PC-3 (cell line): ENCODE data around the gene ACER1. TPM values are rescaled to one million over a fixed set of nuclear protein-coding genes. Genes with fewer than 3 reads are reported as not detected.

Experiments used
- ATAC-seq: fragments of 200-7000 bp; cut with Tn5 transposase; 2 replicates; pipeline ENCODE4 v1.9.1; 2020; ENCODE audit warnings: mild to moderate bottlenecking, moderate library complexity
- BruUV-seq: library from RNA; stranded (reverse); fragments of 400-500 nt; replicated peaks from 2 replicates; lab custom pipeline; 2021; lab: Mats Ljungman, UMichigan
- CTCF ChIA-PET: fragments of 300-600 bp; sonication (Branson Sonifier 250); formaldehyde crosslinking; loops from one replicate; lab custom pipeline; 2022; ENCODE audit warnings: antibody characterized with exemption; lab: Charles Lee
- POLR2A ChIA-PET: fragments of 300-600 bp; sonication (Branson Sonifier 250); formaldehyde crosslinking; loops from one replicate; lab custom pipeline; 2022; ENCODE audit warnings: antibody characterized with exemption; ENCODE audit not compliant: unreplicated experiment; lab: Charles Lee
- DNase-seq: peaks from one replicate; pipeline ENCODE4 v3.0.0-alpha.2; 2015
- H2AFZ ChIP-seq: fragments of 300-600 bp; sonication (generic); 2 replicates; pipeline ENCODE4 v1.6.0; 2016; ENCODE audit warnings: antibody characterized with exemption, low read length
- H3F3A ChIP-seq: fragments of 300-600 bp; sonication (generic); one replicate; pipeline ENCODE4 v1.6.0; 2017; ENCODE audit warnings: antibody characterized with exemption, low read length, control low read depth, mild to moderate bottlenecking; ENCODE audit not compliant: unreplicated experiment
- H3K27ac ChIP-seq: fragments of 300-600 bp; sonication (generic); 2 replicates; pipeline ENCODE4 v1.5.1; 2016; ENCODE audit warnings: mild to moderate bottlenecking, low read length
- H3K27me3 ChIP-seq: fragments of 300-600 bp; sonication (generic); 2 replicates; pipeline ENCODE4 v1.6.1; 2016; ENCODE audit warnings: low read length, mixed read lengths
- H3K36me3 ChIP-seq: fragments of 300-600 bp; sonication (generic); 2 replicates; pipeline ENCODE4 v1.6.1; 2016; ENCODE audit warnings: low read depth, mixed run types, low read length, mixed read lengths
- H3K4me1 ChIP-seq: fragments of 300-600 bp; sonication (generic); 2 replicates; pipeline ENCODE4 v1.5.1; 2016; ENCODE audit warnings: low read length; ENCODE audit not compliant: insufficient read depth
- H3K4me2 ChIP-seq: fragments of 300-600 bp; sonication (generic); 2 replicates; pipeline ENCODE4 v1.6.0; 2016; ENCODE audit warnings: low read length
- H3K4me3 ChIP-seq: fragments of 300-600 bp; sonication (generic); 2 replicates; pipeline ENCODE4 v1.5.1; 2016; ENCODE audit warnings: mild to moderate bottlenecking, low read length, mixed read lengths
- H3K79me2 ChIP-seq: fragments of 300-600 bp; sonication (generic); 2 replicates; pipeline ENCODE4 v1.6.1; 2017; ENCODE audit warnings: low read length, mixed read lengths
- H3K9ac ChIP-seq: fragments of 300-600 bp; sonication (generic); 2 replicates; pipeline ENCODE4 v1.6.0; 2016; ENCODE audit warnings: mild to moderate bottlenecking, low read length
- H3K9me2 ChIP-seq: fragments of 300-600 bp; sonication (generic); replicated peaks from 2 replicates; pipeline ENCODE4 v1.6.1; 2016; ENCODE audit warnings: mixed run types, low read length, mixed read lengths
- H3K9me3 ChIP-seq: fragments of 300-600 bp; sonication (generic); 2 replicates; pipeline ENCODE4 v1.6.1; 2016; ENCODE audit warnings: low read length, mixed read lengths
- H4K20me1 ChIP-seq: fragments of 300-600 bp; sonication (generic); 2 replicates; pipeline ENCODE4 v1.6.1; 2016; ENCODE audit warnings: low read length, mixed read lengths
- CTCF ChIP-seq: fragments of 300-600 bp; sonication (generic); conservative IDR thresholded peaks from 2 replicates; pipeline ENCODE4 v1.5.1; 2017; ENCODE audit warnings: antibody characterized with exemption, low read depth, mild to moderate bottlenecking, low read length
- EZH2 ChIP-seq: fragments of 300-600 bp; sonication (generic); IDR thresholded peaks from one replicate; pipeline ENCODE4 v1.6.1; 2017; ENCODE audit warnings: antibody characterized with exemption, mild to moderate bottlenecking, low read length; ENCODE audit not compliant: unreplicated experiment
- EZH2phosphoT487 ChIP-seq: fragments of 300-600 bp; sonication (generic); IDR thresholded peaks from 2 replicates; pipeline ENCODE4 v1.6.1; 2018; ENCODE audit warnings: mild to moderate bottlenecking, antibody characterized with exemption, low read length, borderline replicate concordance
- intact Hi-C: fragments of 100-400 bp; cut with micrococcal nuclease; formaldehyde crosslinking; loops from 2 replicates; pipeline ENCODE4 v1.9.0; 2023
- total RNA-seq: library from RNA; depleted of rRNA; stranded (reverse); fragments of >200 nt; gene quantifications from 2 replicates; pipeline ENCODE4 v1.2.3, GENCODE V29; 2014

Gene ACER1
- total RNA-seq, 1 experiment from 2014 or later, result not detected

- no peak for DNase-seq
- no peak overlapping the region for H3K27ac ChIP-seq
- ATAC-seq, result no peak
- no peaks in the 10 kb centered on the region for H3K27me3 ChIP-seq
- BruUV-seq, result no TSS peak
- H3F3A ChIP-seq, result no peaks in the 10 kb centered on the region
- H3K4me3 ChIP-seq, result no peak overlapping the region
- peaks cover 20% of the 10 kb centered on the region for H3K79me2 ChIP-seq
- TF ChIP-seq EZH2 (no peak), EZH2phosphoT487 (no peak), CTCF (no peak)
- no peak overlapping the region for H3K4me2 ChIP-seq
- H3K9me2 ChIP-seq, result no peaks in the 10 kb centered on the region
- POLR2A ChIA-PET, result no interaction called here
- intact Hi-C loops, result no loop called here
- H3K9ac ChIP-seq, result no peak overlapping the region
- no peaks in the 10 kb centered on the region for H3K9me3 ChIP-seq
- peaks cover 9% of the 10 kb centered on the region for H3K4me1 ChIP-seq
- H3K36me3 ChIP-seq, result peaks cover 22% of the 10 kb centered on the region
- CTCF ChIA-PET, result no interaction called here
- no peaks in the 10 kb centered on the region for H4K20me1 ChIP-seq
- no peak overlapping the region for H2AFZ ChIP-seq
Measured at GRCh38 chr19:6364353-6364752, 30.9 kb upstream of the ACER1 start.

GRCh38 chr19:6362351-6362801 is 29.0 kb upstream of the ACER1 start:
- peak overlapping the region; percentile 88 for H2AFZ ChIP-seq

More at GRCh38 chr19:6362351-6362801, 29.0 kb upstream of the ACER1 start:
- intact Hi-C loops, result no loop called here
- ChIA-PET CTCF (interaction anchor here (0.6 kb wide), 1 partner anchor 142 kb away, joined by 3 read pairs; no protein-coding TSS in a partner anchor), POLR2A (interaction anchor here (1.0 kb wide), 1 partner anchor 49 kb away, joined by 3 read pairs; no protein-coding TSS in a partner anchor)
- H3F3A ChIP-seq, result no peaks in the 10 kb centered on the region
- H3K27me3 ChIP-seq, result no peaks in the 10 kb centered on the region
- H3K36me3 ChIP-seq, result peaks cover 15% of the 10 kb centered on the region
- no peak for DNase-seq
- H3K79me2 ChIP-seq, result peaks cover 20% of the 10 kb centered on the region
- no peak overlapping the region for H3K27ac ChIP-seq
- H3K4me2 ChIP-seq, result peak overlapping the region; percentile 99
- ATAC-seq, result no peak
- no peaks in the 10 kb centered on the region for H3K9me2 ChIP-seq
- H3K4me1 ChIP-seq, result peaks cover 16% of the 10 kb centered on the region
- H3K9me3 ChIP-seq, result no peaks in the 10 kb centered on the region
- peak overlapping the region; percentile 87 for H3K9ac ChIP-seq
- H3K4me3 ChIP-seq, result peak overlapping the region; percentile 87
- TF ChIP-seq EZH2phosphoT487, result no peak
- TF ChIP-seq CTCF, result no peak
- TF ChIP-seq EZH2, result no peak
- TSS peak; percentile 64 for BruUV-seq
- H4K20me1 ChIP-seq, result no peaks in the 10 kb centered on the region
